ENCODE measurements around the gene LTF.
"Not testable (repeated sequence)": the region's sequence is repeated elsewhere in the genome, so short reads cannot be mapped to it uniquely, and the experiment has no call there.

The LTF gene

DNA sequence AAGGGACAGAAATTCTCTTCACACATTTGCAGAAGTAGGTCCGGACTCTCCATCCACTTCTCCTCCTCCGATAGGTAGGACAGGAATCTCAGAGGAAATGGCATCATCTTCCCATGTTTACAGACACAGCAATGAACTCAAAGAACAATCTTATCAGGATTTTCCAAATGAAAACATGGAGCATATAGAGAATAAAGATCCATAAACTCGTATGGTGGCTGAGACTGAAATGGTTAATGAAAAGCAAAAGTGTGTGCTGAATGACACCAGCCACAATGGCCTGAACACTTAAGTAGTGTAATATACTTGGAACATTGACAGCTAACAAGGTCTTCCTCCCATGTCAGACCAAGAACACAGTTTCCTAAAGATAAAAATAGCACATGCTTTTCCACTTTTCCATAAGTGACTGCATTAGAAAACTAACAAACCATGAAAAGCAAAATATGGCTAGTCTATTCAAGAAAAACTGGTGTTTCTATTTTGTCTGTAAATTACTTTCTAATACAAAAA, 51.9 kb downstream of the LTF start:
- FAIRE-seq: no peak

DNA sequence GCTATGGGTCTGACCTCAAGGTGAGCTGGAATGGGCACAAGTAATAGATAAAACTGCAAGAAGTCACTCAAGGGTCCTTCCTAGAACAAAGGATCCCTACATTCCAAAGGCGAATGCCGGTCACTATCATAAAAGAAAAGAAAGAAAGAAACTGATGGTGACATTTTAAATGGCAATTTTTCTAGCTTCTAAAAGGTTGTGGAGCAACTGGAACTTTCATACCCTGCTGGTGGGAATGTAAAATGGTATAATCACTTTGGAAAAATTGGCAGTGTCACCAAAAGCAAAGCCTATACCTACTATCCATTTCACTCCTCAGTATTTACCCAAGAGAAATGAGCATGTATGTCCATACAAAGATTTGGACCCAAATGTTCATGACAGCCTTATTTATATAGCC, 53.4 kb downstream of the LTF start:
- no peak for FAIRE-seq

DNA sequence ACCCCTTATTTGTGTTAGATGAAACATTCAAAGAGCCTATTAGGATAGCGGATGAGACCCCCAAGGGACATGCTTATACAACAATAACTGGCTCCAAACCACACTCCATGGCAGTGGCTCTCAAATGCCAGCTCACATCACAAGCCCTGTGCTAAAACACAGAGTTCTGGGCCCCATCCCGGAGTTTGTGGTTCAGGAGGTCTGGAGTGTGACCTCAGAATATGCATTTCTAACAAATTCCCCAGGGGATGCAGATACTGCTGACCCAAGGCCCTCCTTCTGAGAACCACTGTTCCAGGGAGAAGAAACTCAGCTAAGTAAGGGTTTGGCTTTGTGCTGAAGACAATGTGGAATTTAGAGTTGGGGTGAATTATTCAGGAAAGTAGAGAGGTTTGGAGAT, 54.0 kb downstream of the LTF start:
- FAIRE-seq: no peak

DNA sequence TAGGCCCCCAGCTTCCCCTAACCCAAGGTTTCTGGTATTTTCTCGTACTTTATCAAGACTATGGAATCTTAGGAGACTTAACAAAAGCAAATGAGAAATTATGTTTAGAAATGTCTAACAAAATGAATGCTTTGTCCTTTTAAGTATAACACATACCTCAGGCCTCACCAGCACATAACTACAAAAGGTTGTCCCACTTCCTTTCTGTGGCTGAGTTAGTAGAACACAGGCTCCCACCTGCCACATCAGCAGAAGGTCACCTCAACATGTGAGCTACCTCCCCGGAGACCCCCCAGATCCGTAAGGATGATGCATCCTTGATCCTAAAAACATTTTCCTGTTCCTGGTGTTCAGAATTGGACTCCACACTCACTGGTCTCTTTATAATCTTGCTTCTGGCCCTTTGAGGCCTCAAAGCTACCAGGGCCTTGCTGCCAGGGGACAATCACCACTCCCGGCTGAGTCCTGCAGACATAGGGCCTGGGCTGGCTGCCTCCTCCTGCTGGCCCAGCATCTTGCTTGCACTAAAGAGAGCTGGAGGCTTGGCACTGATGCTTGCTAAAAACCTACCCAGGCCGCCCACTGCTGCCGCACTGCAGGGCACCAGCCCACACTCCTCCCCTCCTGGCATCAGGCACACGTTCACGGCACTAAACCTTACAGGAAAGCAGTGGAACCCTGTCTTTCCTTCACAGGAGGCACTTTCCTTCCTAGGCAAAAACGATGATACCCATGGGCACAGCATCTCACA, 54.8 kb downstream of the LTF start:
- FAIRE-seq: no peak

DNA sequence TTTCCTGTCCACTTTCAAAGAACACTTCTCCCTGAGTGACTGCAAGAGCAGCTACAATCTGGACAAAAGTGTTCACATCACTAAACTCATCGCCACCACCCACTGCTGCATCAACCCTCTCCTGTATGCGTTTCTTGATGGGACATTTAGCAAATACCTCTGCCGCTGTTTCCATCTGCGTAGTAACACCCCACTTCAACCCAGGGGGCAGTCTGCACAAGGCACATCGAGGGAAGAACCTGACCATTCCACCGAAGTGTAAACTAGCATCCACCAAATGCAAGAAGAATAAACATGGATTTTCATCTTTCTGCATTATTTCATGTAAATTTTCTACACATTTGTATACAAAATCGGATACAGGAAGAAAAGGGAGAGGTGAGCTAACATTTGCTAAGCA, 55.9 kb downstream of the LTF start:
- FAIRE-seq: no peak

DNA sequence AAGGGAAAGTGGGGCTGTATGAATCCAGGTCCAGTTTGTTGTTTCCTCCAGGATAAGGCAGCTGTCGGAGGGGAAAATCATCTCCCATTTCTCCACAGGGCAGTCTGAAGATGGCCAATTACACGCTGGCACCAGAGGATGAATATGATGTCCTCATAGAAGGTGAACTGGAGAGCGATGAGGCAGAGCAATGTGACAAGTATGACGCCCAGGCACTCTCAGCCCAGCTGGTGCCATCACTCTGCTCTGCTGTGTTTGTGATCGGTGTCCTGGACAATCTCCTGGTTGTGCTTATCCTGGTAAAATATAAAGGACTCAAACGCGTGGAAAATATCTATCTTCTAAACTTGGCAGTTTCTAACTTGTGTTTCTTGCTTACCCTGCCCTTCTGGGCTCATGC, 56.7 kb downstream of the LTF start:
- no peak for FAIRE-seq

DNA sequence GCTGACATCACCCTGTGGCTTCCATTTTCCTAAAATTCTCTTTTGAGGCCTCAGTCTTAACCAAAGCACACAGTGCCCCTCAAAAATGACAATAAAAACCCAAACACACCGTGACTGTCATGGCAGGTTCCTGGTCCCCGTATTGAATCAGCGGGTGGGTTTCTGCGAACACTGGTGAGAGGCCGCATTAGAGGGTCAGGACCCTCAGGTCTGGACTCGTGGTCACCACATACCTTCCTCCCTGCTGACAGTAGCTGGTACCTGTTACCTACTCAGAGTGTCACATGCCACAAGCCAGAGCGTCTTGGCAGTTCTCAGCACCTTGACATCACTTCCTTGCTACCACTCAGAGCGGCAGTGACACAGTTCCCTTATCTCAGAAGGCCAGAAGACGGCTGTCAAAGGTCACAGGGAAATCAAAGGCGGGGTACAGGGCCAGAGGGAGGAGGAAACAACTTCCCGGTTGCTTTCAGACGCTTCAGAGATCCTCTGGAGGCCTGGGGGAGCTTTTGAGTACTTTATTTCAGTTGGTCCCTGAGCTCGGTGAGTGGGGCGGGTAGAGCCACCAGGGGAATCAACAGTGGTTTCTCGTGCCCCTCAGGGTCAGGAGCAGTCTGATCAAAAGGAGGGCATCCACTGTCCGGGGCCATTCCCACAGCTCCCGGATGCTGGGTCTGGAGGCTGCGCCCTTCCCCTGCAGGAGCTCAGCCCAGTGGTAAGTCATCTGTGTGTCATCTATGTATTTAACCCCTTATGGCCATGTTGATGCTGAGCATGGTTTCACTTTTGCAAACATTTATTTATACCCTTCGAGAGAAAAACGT, 57.7 kb downstream of the LTF start, which contains the start of the genes CCR5AS and CCRL2:
Gene CCR5AS (minus strand): TSS at position 279 of the 824 bp plus-strand sequence.
Gene CCRL2 (plus strand): TSS at position 472 of the 824 bp plus-strand sequence. CDS start 821 bp downstream, outside the sequence.
- FAIRE-seq: no peak

DNA sequence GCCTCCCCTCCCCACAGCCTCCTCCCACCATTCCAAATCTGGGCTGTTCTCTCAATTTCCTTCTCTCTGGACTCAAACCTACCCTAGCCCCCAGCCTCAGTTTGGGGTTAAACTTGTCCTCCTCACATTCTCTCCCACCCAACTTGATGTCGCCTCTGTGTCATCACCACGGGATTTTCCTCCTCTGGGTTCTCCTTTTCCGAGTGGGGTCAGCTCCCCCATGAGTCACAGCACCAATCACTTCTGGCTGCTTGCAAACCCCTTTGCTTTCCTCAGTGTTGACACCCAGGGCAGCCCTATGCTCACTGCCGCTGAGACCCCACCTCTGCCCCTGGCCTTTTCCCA, 58.3 kb downstream of the LTF start:
- FAIRE-seq: no peak

DNA sequence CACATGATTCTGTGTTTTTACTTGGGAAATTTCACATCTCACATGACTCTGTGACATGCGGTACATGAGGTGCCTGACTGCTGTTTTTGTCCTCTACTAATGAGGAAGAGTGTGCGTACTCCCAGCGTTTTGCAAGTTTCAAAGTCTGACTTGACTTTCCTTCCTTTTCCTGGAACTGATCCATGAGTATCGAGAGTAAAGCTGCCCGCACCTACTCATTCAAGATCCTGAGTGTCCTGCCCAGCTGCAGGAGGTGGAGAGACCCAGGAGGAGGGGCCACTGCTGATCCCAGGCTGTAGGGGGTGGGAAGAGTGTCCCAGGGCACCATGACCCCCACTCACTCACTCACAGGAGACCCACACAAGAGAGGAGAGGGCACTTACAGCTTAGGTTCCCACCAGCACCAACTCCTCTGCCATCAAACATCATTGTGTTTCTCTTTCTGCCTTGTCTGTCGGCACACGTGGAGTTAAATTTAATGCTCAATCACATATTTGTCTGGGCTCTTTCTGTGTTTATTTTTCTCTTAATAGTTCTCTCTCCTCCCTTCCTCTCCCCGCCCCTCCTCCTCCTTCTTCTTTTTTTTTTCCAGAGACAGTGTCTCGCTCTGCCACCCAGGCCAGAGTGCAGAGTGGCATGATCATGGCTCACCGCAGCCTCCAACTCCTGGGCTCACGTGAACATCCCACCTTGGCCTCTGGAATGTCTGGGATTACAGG, 59.2 kb downstream of the LTF start:
- no peak for FAIRE-seq

DNA sequence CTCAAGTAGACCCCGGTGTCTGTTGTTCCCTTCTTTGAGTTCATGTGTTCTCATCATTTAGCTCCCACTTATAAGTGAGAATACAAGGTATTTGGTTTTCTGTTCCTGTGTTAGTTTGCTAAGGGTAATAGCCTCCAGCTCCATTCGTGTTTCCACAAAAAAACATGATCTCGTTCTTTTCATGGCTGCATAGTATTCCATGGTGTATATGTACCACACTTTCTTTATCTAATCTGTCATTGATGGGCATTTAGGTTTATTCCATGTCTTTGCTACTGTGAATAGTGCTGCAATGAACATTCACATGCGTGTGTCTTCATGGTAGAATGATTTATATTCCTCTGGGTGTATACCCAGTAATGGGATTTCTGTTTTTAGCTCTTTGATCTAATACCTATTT, 61.8 kb downstream of the LTF start:
- FAIRE-seq: not testable (repeated sequence)

DNA sequence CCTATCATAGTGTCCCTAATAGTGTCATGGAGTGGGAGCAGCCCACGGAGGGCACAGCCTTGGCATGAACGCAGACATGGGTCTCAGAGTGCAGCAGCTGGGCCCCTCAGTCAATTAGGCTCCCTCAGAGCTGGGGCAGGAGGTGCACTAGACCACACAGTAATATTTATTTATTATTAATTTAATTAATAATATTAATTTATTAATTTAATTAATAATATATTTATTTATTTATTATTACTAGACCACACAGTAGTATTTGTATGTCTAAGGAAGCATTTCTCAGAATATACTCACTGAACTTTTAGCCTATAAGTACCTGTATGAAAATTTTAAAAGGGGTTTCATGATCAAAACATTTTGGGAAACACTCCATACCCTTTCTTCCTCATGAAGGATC, 63.1 kb downstream of the LTF start:
- no peak for FAIRE-seq

DNA sequence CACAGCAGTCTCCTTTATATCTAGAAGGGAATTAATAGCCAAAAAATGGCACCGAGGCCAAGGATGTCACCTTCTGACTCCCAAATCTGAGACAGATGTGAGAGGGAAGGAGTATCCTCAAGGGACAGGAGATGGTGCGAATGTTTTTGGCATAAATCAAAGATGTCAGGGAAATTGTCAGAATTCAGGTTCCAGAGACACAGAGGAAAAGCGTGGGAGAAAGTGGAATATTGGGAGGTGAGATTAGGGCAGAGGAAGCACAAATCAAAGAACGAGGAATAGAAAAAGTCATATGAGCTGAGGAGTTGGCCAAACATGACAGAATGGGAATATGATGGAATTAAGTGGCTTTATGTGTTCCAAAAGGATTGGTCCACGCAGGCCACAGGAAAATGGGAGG, 63.9 kb downstream of the LTF start:
- FAIRE-seq: no peak

DNA sequence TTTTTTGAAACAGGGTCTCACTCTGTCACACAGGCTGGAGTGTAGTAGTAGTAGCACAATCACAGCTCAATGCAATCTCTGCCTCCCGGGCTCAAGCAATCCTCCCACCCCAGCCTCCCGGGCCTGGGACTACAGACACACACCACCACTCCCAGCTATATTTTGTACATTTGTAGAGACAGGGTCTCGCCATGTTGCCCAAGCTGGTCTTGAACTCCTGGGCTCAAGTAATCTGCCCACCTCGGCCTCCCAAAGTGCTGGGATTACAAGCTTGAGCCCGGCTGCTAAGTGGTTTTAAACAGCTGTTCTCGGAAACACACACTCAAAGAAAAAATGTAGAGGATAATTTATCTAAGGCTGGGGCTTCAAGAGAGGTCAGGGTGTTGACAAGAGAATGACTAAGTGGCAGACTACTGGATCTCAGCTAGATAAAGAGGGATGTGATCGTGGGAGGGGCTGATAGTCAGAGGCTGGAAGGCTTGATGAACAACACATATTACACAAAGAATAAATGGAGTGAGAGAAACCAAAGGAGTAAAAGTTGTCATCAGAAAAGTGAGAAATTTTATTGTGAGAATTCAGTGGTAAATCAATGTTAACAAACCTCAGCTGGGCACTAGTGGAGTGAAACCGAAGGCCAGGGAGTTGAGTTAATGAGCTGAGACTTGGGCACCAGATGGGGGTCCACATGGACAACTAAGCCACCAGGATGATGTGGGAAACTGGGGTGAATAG, 64.5 kb downstream of the LTF start:
- no peak for FAIRE-seq

DNA sequence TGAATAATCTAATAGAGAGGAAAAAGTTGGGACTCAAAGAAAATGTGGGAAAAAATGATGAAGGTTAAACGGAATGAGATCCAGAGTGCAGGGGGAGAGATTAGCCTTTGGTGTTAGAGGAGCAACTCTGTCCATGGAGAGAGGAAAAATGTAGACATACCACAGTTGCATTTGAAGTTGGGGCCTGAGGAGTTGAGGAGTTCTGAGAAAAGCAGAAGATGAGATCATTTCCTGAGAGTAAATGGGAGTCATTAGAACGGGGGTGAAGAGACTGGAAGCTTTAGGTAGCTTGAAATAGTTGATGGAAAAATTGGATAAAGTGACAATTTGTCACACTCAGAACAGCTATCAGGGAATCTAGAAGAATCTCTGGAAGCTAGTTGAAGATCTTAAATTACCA, 65.1 kb downstream of the LTF start:
- no peak for FAIRE-seq

DNA sequence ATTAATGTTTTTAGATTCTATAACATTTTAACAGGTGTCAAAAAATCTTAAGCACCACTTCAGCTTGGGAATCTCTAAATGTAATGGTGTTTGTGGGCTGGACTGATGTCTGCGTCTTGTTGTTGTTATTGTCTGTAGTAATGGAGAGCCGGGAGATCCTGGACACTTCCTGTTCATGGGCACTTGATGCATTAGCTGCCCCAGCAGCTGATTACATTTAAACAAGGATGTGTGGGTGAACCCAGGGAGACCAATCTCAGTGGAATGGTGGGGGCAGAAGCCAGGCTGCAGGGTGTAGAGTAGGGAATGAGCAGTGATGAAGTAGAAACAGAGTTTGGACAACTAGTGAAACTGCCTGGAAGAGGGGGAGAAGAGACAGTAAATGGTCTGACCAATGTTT, 65.6 kb downstream of the LTF start:
- FAIRE-seq: no peak

DNA sequence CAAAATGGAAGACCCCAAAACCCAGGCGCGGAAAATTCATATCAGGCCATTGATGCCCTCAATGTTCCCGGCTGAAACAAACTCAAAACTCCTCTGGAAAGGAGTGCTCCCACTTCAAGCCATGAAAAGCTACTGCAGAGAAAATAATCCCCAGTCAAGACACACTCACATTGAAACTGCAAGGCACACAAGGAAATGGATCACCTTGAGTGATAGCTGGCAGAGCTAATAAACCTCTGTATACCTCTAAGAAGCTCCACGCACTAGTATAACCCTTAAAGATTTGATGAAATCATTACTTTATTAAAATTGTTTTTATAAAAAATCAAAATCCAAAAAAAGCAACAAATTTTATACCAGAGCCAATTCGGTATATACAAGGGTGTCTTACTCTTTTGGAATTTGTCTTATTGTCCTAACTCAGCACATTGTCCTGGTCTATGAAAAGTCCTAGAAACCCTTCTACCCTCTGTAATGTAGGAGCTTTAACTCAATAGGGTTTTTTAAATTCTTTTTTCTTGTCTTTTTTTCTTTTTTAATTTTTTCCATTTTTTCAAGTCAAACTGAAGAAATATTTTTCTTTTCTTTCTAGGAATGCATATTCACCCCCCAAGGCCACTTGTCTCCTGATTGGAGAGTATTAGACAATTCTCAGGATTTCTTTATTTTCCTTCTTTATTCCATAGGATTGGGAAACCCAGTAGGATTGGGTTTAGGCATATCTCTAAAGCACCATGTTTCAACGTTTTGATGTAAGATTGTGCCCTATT, 66.3 kb downstream of the LTF start:
- FAIRE-seq: no peak

DNA sequence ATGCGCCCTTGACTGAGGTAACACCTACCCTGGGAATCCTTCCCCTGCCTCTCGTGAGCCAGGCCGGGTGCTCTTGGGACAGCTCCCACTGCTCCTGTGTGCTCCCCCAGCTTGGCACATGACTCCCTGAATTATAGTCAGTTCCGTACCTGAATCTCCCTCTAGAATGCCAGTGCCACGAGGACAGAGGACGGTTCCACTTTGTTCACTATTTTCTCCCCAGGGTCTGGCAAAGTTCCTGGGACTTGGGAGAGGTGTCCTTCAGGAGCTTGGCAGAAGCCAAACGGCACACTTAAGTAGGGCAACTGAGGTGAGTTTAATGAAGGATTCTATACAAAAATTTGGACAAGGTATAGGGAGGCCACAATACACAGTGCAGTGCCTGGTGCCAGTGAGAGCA, 67.6 kb downstream of the LTF start:
- FAIRE-seq: no peak

DNA sequence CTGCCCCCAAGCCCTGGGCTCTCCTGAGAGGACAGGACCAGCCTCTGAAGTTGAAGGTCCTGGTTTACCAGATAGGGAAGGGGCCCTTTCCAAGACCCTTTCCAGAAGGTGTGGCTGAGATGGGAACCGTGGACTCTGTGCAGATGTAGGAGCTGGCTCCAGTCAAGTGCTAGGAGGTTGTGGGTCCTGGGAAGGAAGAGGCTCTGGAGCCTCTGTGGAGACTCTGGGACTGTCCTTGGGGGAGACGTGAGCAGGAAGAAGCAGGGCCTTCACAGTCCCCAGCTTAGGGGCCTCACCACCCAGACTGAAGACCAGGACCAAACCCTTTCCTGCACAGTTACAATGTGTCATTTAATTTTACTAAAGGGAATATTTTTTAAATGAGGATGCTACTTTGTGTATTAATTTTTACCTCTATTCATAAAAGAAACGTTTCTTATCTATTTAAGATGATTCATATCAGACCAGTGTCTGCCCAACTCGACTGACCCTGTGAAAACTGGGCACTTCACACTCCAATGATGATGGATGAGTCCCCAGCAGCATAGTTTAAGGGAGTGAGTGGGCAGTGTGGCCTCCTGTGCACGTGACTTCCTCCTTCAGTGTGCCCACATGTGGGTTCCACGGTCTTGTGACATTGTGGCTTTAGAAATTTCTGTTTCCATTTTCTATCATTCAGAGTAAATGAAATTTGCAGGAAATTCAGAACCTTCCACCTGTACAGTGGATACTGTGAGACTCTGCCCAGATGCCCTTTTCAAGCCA, 68.8 kb downstream of the LTF start:
- no peak for FAIRE-seq

DNA sequence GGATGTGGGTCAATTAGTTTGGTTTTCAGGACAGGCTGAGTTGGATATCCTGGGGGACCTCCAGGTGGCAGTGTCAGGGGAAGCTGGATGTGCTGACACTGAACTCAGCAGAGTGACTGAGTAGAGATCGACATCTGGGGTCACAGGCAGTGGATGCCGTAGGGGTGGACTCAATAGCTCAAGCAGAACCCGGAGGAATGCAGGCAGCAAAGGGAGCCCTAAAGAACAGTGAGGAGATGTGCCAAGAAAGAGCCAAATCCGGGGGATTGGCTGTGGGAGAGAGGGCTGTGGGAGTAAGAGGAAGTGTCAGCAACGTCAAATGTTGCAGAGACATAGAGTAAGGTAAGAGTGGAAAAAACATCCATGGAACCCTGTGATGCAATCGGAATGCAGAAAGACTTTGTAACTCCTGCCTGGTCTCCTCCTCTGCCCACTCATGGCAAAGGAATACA, 69.5 kb downstream of the LTF start:
- no peak for FAIRE-seq

DNA sequence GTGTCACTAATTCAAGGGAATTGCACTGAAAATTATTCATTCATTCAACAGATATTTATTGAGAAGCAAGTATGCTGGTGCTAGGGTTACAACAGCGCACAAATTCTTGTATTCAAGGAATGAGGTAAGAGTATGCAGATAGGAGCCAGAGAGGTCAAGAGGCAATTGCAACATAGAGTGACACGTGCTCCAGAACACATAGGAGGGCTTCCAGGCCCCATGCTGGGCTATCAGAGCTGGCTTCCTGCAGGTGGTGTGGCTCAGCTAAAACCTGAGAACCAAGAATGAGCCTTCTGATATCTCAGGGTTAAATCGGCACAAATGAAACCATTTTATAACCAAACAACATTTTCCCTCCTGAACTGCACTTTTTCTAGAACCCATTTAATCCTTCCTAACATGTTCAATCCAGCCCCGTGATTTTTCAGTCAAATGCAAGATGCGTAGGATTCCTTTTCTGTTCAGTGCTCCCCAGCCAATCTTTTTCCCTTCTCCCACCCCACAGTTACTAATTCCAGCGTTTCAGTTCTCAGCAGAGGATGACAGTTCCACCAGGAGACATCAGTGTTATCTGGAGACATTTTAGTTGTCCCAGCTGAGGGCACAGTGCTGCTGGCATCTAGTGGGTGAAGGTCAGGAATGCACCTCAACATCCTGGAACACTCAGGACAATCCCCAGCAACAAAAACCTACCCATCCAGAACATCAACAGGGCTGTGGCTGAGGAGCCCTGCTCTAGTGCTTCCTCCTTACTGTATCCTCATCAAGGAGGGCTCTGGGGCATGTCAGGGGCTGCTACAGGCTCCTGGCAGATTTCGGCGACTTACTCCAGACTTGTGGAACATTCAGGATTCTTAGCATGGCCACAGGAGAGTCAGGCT, 70.9 kb downstream of the LTF start:
- FAIRE-seq: no peak
